ENCODE results near the gene TEDC2.

- TF ChIP-seq POLR2A (IDR thresholded peaks at IDR 0.05) = no peak
- TF ChIP-seq, protein P1, sequence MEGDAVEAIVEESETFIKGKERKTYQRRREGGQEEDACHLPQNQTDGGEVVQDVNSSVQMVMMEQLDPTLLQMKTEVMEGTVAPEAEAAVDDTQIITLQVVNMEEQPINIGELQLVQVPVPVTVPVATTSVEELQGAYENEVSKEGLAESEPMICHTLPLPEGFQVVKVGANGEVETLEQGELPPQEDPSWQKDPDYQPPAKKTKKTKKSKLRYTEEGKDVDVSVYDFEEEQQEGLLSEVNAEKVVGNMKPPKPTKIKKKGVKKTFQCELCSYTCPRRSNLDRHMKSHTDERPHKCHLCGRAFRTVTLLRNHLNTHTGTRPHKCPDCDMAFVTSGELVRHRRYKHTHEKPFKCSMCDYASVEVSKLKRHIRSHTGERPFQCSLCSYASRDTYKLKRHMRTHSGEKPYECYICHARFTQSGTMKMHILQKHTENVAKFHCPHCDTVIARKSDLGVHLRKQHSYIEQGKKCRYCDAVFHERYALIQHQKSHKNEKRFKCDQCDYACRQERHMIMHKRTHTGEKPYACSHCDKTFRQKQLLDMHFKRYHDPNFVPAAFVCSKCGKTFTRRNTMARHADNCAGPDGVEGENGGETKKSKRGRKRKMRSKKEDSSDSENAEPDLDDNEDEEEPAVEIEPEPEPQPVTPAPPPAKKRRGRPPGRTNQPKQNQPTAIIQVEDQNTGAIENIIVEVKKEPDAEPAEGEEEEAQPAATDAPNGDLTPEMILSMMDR (IDR thresholded peaks at IDR 0.05) = no peak
- TF ChIP-seq POLR2AphosphoS5 (IDR thresholded peaks at IDR 0.05) = no peak
Observed at GRCh38 chr16:2493605-2494004, 33.7 kb downstream of the TEDC2 start.

All from transverse colon (tissue), 4 donors.